WTC11 (cell line): ENCODE measurements around the gene CD2AP. TPM values are rescaled to one million over a fixed set of nuclear protein-coding genes. Genes with fewer than 3 reads are reported as not detected.
A peak's percentile ranks its signal among the peaks of the same experiment; 100 is the strongest.

Experiments
- ATAC-seq: fragments of 200-7000 bp; cut with Tn5 transposase; 2 replicates; pipeline ENCODE4 v1.10.0; 2021; ENCODE audit warnings: mild to moderate bottlenecking, moderate library complexity
- CTCF ChIA-PET: fragments of 300-600 bp; sonication (Branson Sonifier 250); formaldehyde crosslinking; loops from one replicate; lab custom pipeline; 2021; ENCODE audit warnings: antibody characterized with exemption; lab: Charles Lee
- POLR2A ChIA-PET: fragments of 350-600 bp; sonication (Branson Sonifier 250); formaldehyde crosslinking; loops from one replicate; lab custom pipeline; 2021; ENCODE audit warnings: antibody characterized with exemption; lab: Charles Lee
- DNase-seq: peaks from one replicate; pipeline ENCODE4 v3.0.0; 2021; ENCODE audit warnings: low spot score
- H3K27ac Mint-ChIP-seq: 2 replicates; pipeline ENCODE4 v1.8.0; 2021; ENCODE audit warnings: mixed read lengths
- H3K27me3 Mint-ChIP-seq: 2 replicates; pipeline ENCODE4 v1.8.0; 2021; ENCODE audit warnings: low read depth, mild to moderate bottlenecking, moderate library complexity, mixed read lengths
- H3K36me3 Mint-ChIP-seq: 2 replicates; pipeline ENCODE4 v1.8.0; 2021; ENCODE audit warnings: mixed read lengths
- H3K4me1 Mint-ChIP-seq: 2 replicates; pipeline ENCODE4 v1.8.0; 2022; ENCODE audit warnings: mixed read lengths
- H3K4me3 Mint-ChIP-seq: 2 replicates; pipeline ENCODE4 v1.8.0; 2021; ENCODE audit warnings: mild to moderate bottlenecking, moderate library complexity, mixed read lengths
- H3K9me3 Mint-ChIP-seq: 2 replicates; pipeline ENCODE4 v1.8.0; 2021; ENCODE audit warnings: mixed read lengths
- CBFB ChIP-seq: sonication (generic); formaldehyde crosslinking; IDR thresholded peaks from 2 replicates; pipeline ENCODE4 v1.8.1; 2022; ENCODE audit warnings: mild to moderate bottlenecking, low read depth, missing genetic modification reagents
- CREM ChIP-seq: sonication (generic); formaldehyde crosslinking; IDR thresholded peaks from 2 replicates; pipeline ENCODE4 v1.8.1; 2022; ENCODE audit warnings: mild to moderate bottlenecking, missing genetic modification reagents, moderate library complexity
- E2F1 ChIP-seq: sonication (generic); formaldehyde crosslinking; IDR thresholded peaks from 2 replicates; pipeline ENCODE4 v1.8.0; 2022; ENCODE audit warnings: mild to moderate bottlenecking, missing genetic modification reagents
- E2F5 ChIP-seq: sonication (generic); formaldehyde crosslinking; IDR thresholded peaks from 2 replicates; pipeline ENCODE4 v1.8.1; 2022; ENCODE audit warnings: mild to moderate bottlenecking, moderate library complexity, missing genetic modification reagents
- ELF4 ChIP-seq: sonication (generic); formaldehyde crosslinking; IDR thresholded peaks from 2 replicates; pipeline ENCODE4 v1.8.1; 2022; ENCODE audit warnings: low read depth, mild to moderate bottlenecking, moderate library complexity, missing genetic modification reagents
- EMX1 ChIP-seq: fragments of 250-450 bp; sonication (Bioruptor Pico); IDR thresholded peaks from 2 replicates; pipeline ENCODE4 v1.8.0; 2021; ENCODE audit warnings: mild to moderate bottlenecking
- ESRRA ChIP-seq: sonication (generic); formaldehyde crosslinking; IDR thresholded peaks from 2 replicates; pipeline ENCODE4 v1.8.1; 2022; ENCODE audit warnings: mild to moderate bottlenecking, missing genetic modification reagents, borderline replicate concordance
- FOXK1 ChIP-seq: sonication (generic); formaldehyde crosslinking; IDR thresholded peaks from 2 replicates; pipeline ENCODE4 v1.8.0; 2022; ENCODE audit warnings: mild to moderate bottlenecking, moderate library complexity, missing genetic modification reagents
- GRHL2 ChIP-seq: fragments of 250-450 bp; sonication (Bioruptor Pico); IDR thresholded peaks from 2 replicates; pipeline ENCODE4 v1.8.0; 2022; ENCODE audit warnings: mild to moderate bottlenecking, moderate library complexity; ENCODE audit not compliant: insufficient replicate concordance, severe bottlenecking
- HMGA2 ChIP-seq: fragments of 250-450 bp; sonication (Bioruptor Pico); IDR thresholded peaks from 2 replicates; pipeline ENCODE4 v1.4.0; 2021; ENCODE audit warnings: mild to moderate bottlenecking, moderate library complexity
- IRF1 ChIP-seq: sonication (generic); formaldehyde crosslinking; IDR thresholded peaks from 2 replicates; pipeline ENCODE4 v1.8.0; 2023; ENCODE audit warnings: missing genetic modification reagents
- JAZF1 ChIP-seq: fragments of 250-450 bp; sonication (Bioruptor Pico); IDR thresholded peaks from 2 replicates; pipeline ENCODE4 v1.9.0; 2021; ENCODE audit warnings: moderate library complexity, mild to moderate bottlenecking, inconsistent platforms
- MYBL2 ChIP-seq: sonication (generic); formaldehyde crosslinking; IDR thresholded peaks from 2 replicates; pipeline ENCODE4 v1.8.1; 2023; ENCODE audit warnings: mild to moderate bottlenecking, moderate library complexity, missing genetic modification reagents
- NFATC4 ChIP-seq: fragments of 250-450 bp; sonication (Bioruptor Pico); IDR thresholded peaks from 2 replicates; pipeline ENCODE4 v1.9.0; 2021; ENCODE audit warnings: mild to moderate bottlenecking
- NFE2L1 ChIP-seq: sonication (generic); formaldehyde crosslinking; IDR thresholded peaks from 2 replicates; pipeline ENCODE4 v1.8.1; 2023; ENCODE audit warnings: missing genetic modification reagents
- NR3C1 ChIP-seq: sonication (generic); formaldehyde crosslinking; conservative IDR thresholded peaks from 2 replicates; pipeline ENCODE4 v1.8.1; 2023; ENCODE audit warnings: low read depth, mild to moderate bottlenecking, missing genetic modification reagents
- PRRX2 ChIP-seq: fragments of 250-450 bp; sonication (Bioruptor Pico); IDR thresholded peaks from 2 replicates; pipeline ENCODE4 v1.8.0; 2021; ENCODE audit warnings: mild to moderate bottlenecking
- RELA ChIP-seq: sonication (generic); formaldehyde crosslinking; IDR thresholded peaks from 2 replicates; pipeline ENCODE4 v1.8.1; 2022; ENCODE audit warnings: missing genetic modification reagents, mild to moderate bottlenecking, borderline replicate concordance
- SMAD4 ChIP-seq: sonication (generic); formaldehyde crosslinking; IDR thresholded peaks from 2 replicates; pipeline ENCODE4 v1.8.0; 2022; ENCODE audit warnings: mild to moderate bottlenecking, missing genetic modification reagents
- SOX15 ChIP-seq: fragments of 250-450 bp; sonication (Bioruptor Pico); IDR thresholded peaks from 2 replicates; pipeline ENCODE4 v1.9.0; 2021; ENCODE audit warnings: mild to moderate bottlenecking
- ZBTB43 ChIP-seq: sonication (generic); formaldehyde crosslinking; IDR thresholded peaks from 2 replicates; pipeline ENCODE4 v1.8.1; 2023; ENCODE audit warnings: mild to moderate bottlenecking, missing genetic modification reagents
- ZNF263 ChIP-seq: sonication (generic); formaldehyde crosslinking; IDR thresholded peaks from 2 replicates; pipeline ENCODE4 v1.8.1; 2022; ENCODE audit warnings: low read depth, mild to moderate bottlenecking, moderate library complexity, missing genetic modification reagents
- ZNF317 ChIP-seq: sonication (generic); formaldehyde crosslinking; IDR thresholded peaks from 2 replicates; pipeline ENCODE4 v1.8.1; 2023; ENCODE audit warnings: low read depth, mild to moderate bottlenecking, moderate library complexity, missing genetic modification reagents, borderline replicate concordance
- ZNF423 ChIP-seq: fragments of 250-450 bp; sonication (Bioruptor Pico); IDR thresholded peaks from 2 replicates; pipeline ENCODE4 v2.1.2; 2022; ENCODE audit warnings: mild to moderate bottlenecking, moderate library complexity
- ZNF512 ChIP-seq: sonication (generic); formaldehyde crosslinking; IDR thresholded peaks from 2 replicates; pipeline ENCODE4 v1.8.1; 2022; ENCODE audit warnings: missing genetic modification reagents, borderline replicate concordance
- ZSCAN18 ChIP-seq: fragments of 250-450 bp; sonication (Bioruptor Pico); IDR thresholded peaks from 2 replicates; pipeline ENCODE4 v2.1.2; 2022; ENCODE audit warnings: mild to moderate bottlenecking, moderate library complexity
- total RNA-seq: library from RNA; stranded (reverse); gene quantifications from 3 replicates; pipeline ENCODE4 v1.2.3, GENCODE V29; 2021

The CD2AP gene
- total RNA-seq, 1 experiment from 2014 or later, result 77.0 TPM

- TF ChIP-seq MYBL2 (CRISPR knock-in tag), result no peak
- TF ChIP-seq SOX15 (CRISPR knock-in tag), result no peak
- TF ChIP-seq, all 79 proteins: peak for 0
These were observed 49.7 kb downstream of the CD2AP start (continued) for GRCh38 chr6:47527274-47527673.

- TF ChIP-seq CREM (CRISPR knock-in tag), result no peak
- TF ChIP-seq RELA (CRISPR knock-in tag), result no peak
- TF ChIP-seq ZSCAN18 (CRISPR knock-in tag), result no peak
- no peak for TF ChIP-seq CBFB (CRISPR knock-in tag)
- no peak for TF ChIP-seq JAZF1 (CRISPR knock-in tag)
- TF ChIP-seq PRRX2 (CRISPR knock-in tag), result no peak
- no peak for TF ChIP-seq ZNF512 (CRISPR knock-in tag)
- TF ChIP-seq E2F5 (CRISPR knock-in tag), result no peak
- TF ChIP-seq NFE2L1 (CRISPR knock-in tag), result no peak
- TF ChIP-seq FOXK1, result no peak
- TF ChIP-seq GRHL2 (CRISPR knock-in tag), result no peak
- no peak for TF ChIP-seq MYBL2 (CRISPR knock-in tag)
- no peak for TF ChIP-seq IRF1 (CRISPR knock-in tag)
- no peak for TF ChIP-seq ZNF263
- TF ChIP-seq EMX1 (CRISPR knock-in tag), result no peak
- TF ChIP-seq, all 79 proteins: peak for 0
- H3K27ac Mint-ChIP-seq, result peak overlapping the region; percentile 58
- H3K4me3 Mint-ChIP-seq, result no peak overlapping the region
- H3K27me3 Mint-ChIP-seq, result no peaks in the 10 kb centered on the region
- POLR2A ChIA-PET, result no interaction called here
- DNase-seq, result no peak
- peaks cover 26% of the 10 kb centered on the region for H3K4me1 Mint-ChIP-seq
- ATAC-seq, result no peak
- peaks cover 16% of the 10 kb centered on the region for H3K9me3 Mint-ChIP-seq
- CTCF ChIA-PET, result no interaction called here
- H3K36me3 Mint-ChIP-seq, result peaks cover 41% of the 10 kb centered on the region
These were observed 52.1 kb downstream of the CD2AP start for GRCh38 chr6:47529734-47530133.

GRCh38 chr6:47532981-47533585 lies 55.5 kb downstream of the CD2AP start:
- Mint-ChIP-seq H3K27ac (peak overlapping the region; percentile 96), H3K4me1 (peaks cover 19% of the 10 kb centered on the region), H3K9me3 (no peaks in the 10 kb centered on the region), H3K27me3 (no peaks in the 10 kb centered on the region), H3K4me3 (no peak overlapping the region), H3K36me3 (peaks cover 18% of the 10 kb centered on the region)
- ChIA-PET CTCF (no interaction called here), POLR2A (no interaction called here)
- DNase-seq (no peak), ATAC-seq (no peak)
- TF ChIP-seq ELF4 (CRISPR knock-in tag), result no peak
- no peak for TF ChIP-seq E2F1 (CRISPR knock-in tag)
- no peak for TF ChIP-seq ZNF512 (CRISPR knock-in tag)
- no peak for TF ChIP-seq NR3C1 (CRISPR knock-in tag)
- TF ChIP-seq ZNF317, result no peak
- TF ChIP-seq ZBTB43 (CRISPR knock-in tag), result no peak
- no peak for TF ChIP-seq SMAD4 (CRISPR knock-in tag)
- no peak for TF ChIP-seq ESRRA (CRISPR knock-in tag)
- no peak for TF ChIP-seq NFATC4 (CRISPR knock-in tag)
- TF ChIP-seq HMGA2 (CRISPR knock-in tag), result no peak
- TF ChIP-seq ZNF423 (CRISPR knock-in tag), result no peak
